ENCODE measurements around the gene DAND5. TPM values are rescaled to one million over a fixed set of nuclear protein-coding genes. Genes with fewer than 3 reads are reported as not detected.

DAND5 gene
- total and polyA plus RNA-seq, 2 of the 13 experiments (the other 11 are each of a cell fraction or from before 2014, with no cell fraction given): 0.04 TPM; not detected in 1

DNA sequence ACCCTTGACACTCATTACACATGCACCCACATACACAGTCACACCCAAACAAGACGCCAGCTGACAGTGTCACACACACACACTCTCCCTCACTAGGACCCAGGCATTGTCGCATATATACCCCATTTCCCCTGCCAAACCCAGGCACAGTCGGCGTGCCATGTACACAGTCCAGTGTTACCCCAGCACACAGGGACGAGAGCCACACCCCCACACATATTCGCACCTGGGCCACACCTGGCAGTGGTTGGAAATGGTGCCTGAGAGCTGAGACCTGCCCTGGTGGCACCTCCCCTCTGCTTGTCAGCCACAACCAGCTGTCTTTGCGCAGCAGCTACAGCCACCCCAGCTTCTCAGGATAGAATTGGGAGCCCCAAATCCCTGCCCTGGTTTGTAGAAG lies 34.9 kb downstream of the DAND5 start:
- ATAC-seq (no peak), FAIRE-seq (no peak), DNase-seq (ENCODE audit: low spot score) (no peak)
- Histone ChIP-seq H3K79me2 (ENCODE audit: insufficient read depth, low read length) (peaks cover 41% of the 10 kb centered on the region), H3K27ac (ENCODE audit: extremely low read length, insufficient read depth, low read length) (no peak overlapping the region), H3K4me3 (replicated peaks in 1 of 3; ENCODE audit: insufficient read depth in 1 of 3, low read depth in 2 of 3, low read length in 3 of 3) (no peak overlapping the region), H3K4me1 (ENCODE audit: insufficient read depth, low read length) (peaks cover 13% of the 10 kb centered on the region), H3K27me3 (ENCODE audit: control insufficient read depth in 1 of 2, insufficient read depth in 2 of 2, low read length in 2 of 2) (no peaks in the 10 kb centered on the region; a peak in 1 of 5 replicates), H2AFZ (ENCODE audit: low read length) (no peak overlapping the region), H3K9me3 (ENCODE audit: low read length) (no peaks in the 10 kb centered on the region), H3K36me3 (replicated peaks in 1 of 2; ENCODE audit: control insufficient read depth in 1 of 2, insufficient read depth in 2 of 2, low read length in 2 of 2) (peaks cover 5 to 7% of the 10 kb centered on the region in 2 experiments; a peak in 4 of 5 replicates), H4K20me1 (ENCODE audit: insufficient read depth, low read length) (0 out of 2 replicates have a peak, but pooled peaks cover 4% of the 10 kb centered on the region), H3K4me2 (ENCODE audit: low read depth, low read length) (no peak overlapping the region), H3K9ac (ENCODE audit: insufficient read depth, low read depth, low read length) (no peak overlapping the region)
- intact Hi-C loops (cut with micrococcal nuclease; ENCODE audit: unreplicated experiment): no loop called here
- CTCF ChIA-PET (ENCODE audit: low intra/inter-chr PET ratio, low total read pairs): no interaction called here
- no peak for TF ChIP-seq RARG (CRISPR knock-in tag; IDR thresholded peaks at IDR 0.05; ENCODE audit: low read depth)
- no peak for TF ChIP-seq ZNF546 (CRISPR knock-in tag; conservative IDR thresholded peaks at IDR 0.05)
- TF ChIP-seq ZNF687 (CRISPR knock-in tag; IDR thresholded peaks at IDR 0.05): 0 out of 2 replicates have a peak, but pooled peaks have one; percentile 12
- TF ChIP-seq, protein P1, sequence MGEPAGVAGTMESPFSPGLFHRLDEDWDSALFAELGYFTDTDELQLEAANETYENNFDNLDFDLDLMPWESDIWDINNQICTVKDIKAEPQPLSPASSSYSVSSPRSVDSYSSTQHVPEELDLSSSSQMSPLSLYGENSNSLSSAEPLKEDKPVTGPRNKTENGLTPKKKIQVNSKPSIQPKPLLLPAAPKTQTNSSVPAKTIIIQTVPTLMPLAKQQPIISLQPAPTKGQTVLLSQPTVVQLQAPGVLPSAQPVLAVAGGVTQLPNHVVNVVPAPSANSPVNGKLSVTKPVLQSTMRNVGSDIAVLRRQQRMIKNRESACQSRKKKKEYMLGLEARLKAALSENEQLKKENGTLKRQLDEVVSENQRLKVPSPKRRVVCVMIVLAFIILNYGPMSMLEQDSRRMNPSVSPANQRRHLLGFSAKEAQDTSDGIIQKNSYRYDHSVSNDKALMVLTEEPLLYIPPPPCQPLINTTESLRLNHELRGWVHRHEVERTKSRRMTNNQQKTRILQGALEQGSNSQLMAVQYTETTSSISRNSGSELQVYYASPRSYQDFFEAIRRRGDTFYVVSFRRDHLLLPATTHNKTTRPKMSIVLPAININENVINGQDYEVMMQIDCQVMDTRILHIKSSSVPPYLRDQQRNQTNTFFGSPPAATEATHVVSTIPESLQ (CRISPR knock-in tag; conservative IDR thresholded peaks at IDR 0.05): no peak
- no peak for TF ChIP-seq FOXA3 (CRISPR knock-in tag; IDR thresholded peaks at IDR 0.05)
- POLR2A ChIA-PET: interaction anchor here (1.3 to 3.8 kb wide), 4 partner anchors 9 to 56 kb away, joined by 6 to 16 read pairs (median 10); no protein-coding TSS in a partner anchor
- in situ Hi-C loops (cut with HindIII; ENCODE audit: extremely low pct_ligation_motif_present, low pct_unique_long_range_greater_than_20kb): no loop called here
- 94% methylated on average over 6 of the region's 7 CpGs for WGBS (ENCODE audit: low lambda C conversion rate)
- no TSS peak for BruUV-seq (replicated peaks)

Data from HepG2 (cell line).